GM12874 (cell line): ENCODE results near the gene VCX3B.
"Not testable (repeated sequence)": the region's sequence is repeated elsewhere in the genome, so short reads cannot be mapped to it uniquely, and the experiment has no call there.

Source experiments
- TF ChIP-seq, protein P1 (sequence below): IDR thresholded peaks from 2 replicates; pipeline ENCODE4 v1.5.1; 2011; ENCODE audit warnings: low read depth, mild to moderate bottlenecking, control low read depth, low read length, moderate library complexity; ENCODE audit not compliant: insufficient read depth

The VCX3B gene

DNA sequence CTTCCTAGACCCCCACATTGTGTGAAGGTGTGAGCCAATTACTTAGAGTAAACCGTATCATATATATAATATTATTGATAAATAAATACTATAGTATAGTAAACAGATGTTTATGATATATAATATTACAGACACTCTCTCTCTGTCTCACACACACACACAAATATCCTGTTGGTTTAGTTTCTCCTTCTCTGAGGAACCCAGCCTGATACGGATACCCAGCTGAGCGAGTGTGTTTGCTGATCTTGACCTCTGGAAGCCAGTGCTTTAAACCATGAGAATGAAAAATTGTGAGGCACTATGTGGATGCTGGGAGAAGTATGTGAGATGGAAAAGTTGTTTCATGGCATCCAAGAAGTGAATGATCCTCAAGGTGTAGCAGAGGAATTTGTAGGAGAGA, at the start of gene VCX3B:
VCX3B (plus strand) TSS at position 301 of the 400 bp plus-strand sequence. CDS start 621 bp downstream, outside the sequence.
- TF ChIP-seq, protein P1, sequence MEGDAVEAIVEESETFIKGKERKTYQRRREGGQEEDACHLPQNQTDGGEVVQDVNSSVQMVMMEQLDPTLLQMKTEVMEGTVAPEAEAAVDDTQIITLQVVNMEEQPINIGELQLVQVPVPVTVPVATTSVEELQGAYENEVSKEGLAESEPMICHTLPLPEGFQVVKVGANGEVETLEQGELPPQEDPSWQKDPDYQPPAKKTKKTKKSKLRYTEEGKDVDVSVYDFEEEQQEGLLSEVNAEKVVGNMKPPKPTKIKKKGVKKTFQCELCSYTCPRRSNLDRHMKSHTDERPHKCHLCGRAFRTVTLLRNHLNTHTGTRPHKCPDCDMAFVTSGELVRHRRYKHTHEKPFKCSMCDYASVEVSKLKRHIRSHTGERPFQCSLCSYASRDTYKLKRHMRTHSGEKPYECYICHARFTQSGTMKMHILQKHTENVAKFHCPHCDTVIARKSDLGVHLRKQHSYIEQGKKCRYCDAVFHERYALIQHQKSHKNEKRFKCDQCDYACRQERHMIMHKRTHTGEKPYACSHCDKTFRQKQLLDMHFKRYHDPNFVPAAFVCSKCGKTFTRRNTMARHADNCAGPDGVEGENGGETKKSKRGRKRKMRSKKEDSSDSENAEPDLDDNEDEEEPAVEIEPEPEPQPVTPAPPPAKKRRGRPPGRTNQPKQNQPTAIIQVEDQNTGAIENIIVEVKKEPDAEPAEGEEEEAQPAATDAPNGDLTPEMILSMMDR: not testable (repeated sequence)

- TF ChIP-seq, protein P1: no peak
Observed at GRCh38 chrX:8418301-8418700, 46.3 kb upstream of the VCX3B start.

DNA sequence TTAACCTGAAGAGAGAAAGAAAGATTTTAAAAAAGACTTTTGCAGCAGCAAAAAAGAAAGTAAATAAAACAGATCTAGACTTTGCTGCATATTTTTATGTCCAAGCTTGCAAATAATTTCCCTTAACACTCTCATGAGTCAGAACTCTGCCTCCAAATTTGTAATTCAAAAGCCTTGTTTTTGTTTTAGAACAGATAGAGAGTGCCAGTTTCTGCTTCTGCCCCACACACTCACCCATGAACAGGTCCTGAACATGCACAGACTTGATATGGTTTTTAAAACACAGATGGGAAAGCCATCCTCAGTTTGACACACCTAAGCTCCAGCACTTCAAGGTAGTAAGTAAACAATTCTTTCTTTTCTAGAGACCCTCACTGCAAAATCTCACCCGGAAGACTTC, 39.7 kb upstream of the VCX3B start:
- TF ChIP-seq, protein P1: no peak

- TF ChIP-seq, protein P1: no peak
Observed at GRCh38 chrX:8429692-8430249, 34.9 kb upstream of the VCX3B start.

GRCh38 chrX:8430444-8430843, 34.2 kb upstream of the VCX3B start:
- TF ChIP-seq, protein P1: no peak

GRCh38 chrX:8432396-8432795, 32.2 kb upstream of the VCX3B start:
- TF ChIP-seq, protein P1: no peak

DNA sequence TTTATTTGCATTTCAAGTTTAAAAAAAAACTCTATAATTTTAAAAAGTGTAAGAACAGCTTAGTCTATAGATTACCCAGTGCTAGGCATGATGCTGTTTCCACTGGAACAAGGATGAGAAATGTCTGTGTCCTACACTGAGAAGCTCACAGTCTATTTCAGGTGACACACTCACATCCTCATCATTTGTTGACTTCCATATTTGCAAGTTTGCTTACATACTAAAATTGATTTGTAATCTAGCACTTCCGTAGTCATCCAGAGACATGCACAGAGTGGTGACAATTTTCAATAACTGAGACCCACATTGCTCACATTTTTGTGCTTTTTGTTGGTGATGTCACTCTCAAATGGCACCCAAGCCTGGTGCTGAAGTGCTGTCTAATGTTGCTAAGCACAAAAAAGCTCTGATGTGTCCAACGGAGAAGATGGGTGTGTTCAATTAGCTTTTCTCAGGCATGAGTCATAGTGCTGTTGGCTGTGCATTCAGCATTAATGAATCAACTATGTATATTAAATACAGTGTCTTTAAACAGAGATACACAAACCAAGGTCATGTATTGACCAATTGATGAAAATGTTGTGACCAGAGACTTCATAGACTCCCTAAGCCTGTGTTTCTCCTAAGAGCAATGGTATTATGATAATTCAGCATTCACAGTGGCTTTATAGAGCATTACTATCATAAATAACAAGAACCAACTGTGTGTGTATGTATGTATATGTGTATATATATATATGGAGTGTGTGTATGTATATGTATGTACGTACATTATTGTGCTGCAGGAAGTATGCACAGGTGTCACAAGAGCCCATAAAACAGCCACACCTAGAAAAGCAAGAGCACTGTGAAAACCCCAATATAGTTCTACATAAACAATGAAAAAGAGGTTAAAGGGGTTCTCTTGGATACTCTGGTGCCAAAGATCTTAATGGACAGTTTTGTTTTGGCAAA, 31.2 kb upstream of the VCX3B start:
- TF ChIP-seq, protein P1: no peak
